GM12875 (cell line): ENCODE results near the gene HOXD1.

Experiments
- H3K4me3 ChIP-seq: one replicate; pipeline ENCODE4 v1.5.1; 2011; ENCODE audit warnings: low read depth, low read length, control low read depth
- CTCF ChIP-seq: IDR thresholded peaks from 2 replicates; pipeline ENCODE4 v1.5.1; 2011; ENCODE audit warnings: low read depth, mild to moderate bottlenecking, control low read depth, inconsistent platforms, low read length, moderate library complexity, borderline replicate concordance; ENCODE audit not compliant: insufficient read depth

HOXD1 gene

GRCh38 chr2:176170602-176171305 is 17.7 kb upstream of the HOXD1 start:
- no peak overlapping the region for H3K4me3 ChIP-seq
- TF ChIP-seq CTCF: no peak

- no peak overlapping the region for H3K4me3 ChIP-seq
Observed at GRCh38 chr2:176171351-176172006, 17.0 kb upstream of the HOXD1 start.

GRCh38 chr2:176172007-176172894 is 16.2 kb upstream of the HOXD1 start:
- no peak overlapping the region for H3K4me3 ChIP-seq
- no peak for TF ChIP-seq CTCF

More at GRCh38 chr2:176171351-176172006, 17.0 kb upstream of the HOXD1 start:
- no peak for TF ChIP-seq CTCF

- H3K4me3 ChIP-seq: no peak overlapping the region
- no peak for TF ChIP-seq CTCF
Observed at GRCh38 chr2:176172895-176173566, 15.4 kb upstream of the HOXD1 start.

GRCh38 chr2:176173567-176174381 is 14.7 kb upstream of the HOXD1 start:
- no peak for TF ChIP-seq CTCF
- no peak overlapping the region for H3K4me3 ChIP-seq

GRCh38 chr2:176174382-176174823 is 14.1 kb upstream of the HOXD1 start:
- no peak overlapping the region for H3K4me3 ChIP-seq
- TF ChIP-seq CTCF: no peak
